CD4-positive, alpha-beta T cell treated with Interleukin-4 for 1 hour (primary cell): ENCODE results near the gene LCK.
"Not testable (repeated sequence)": the region's sequence is repeated elsewhere in the genome, so short reads cannot be mapped to it uniquely, and the experiment has no call there.

ENCODE experiments used
- DNase-seq, 2 donors: peaks; one replicate each; pipeline ENCODE4 v3.0.0-alpha.2; 2020 to 2022

Gene LCK

GRCh38 chr1:32240140-32240951 lies 10.7 kb upstream of the LCK start:
- peak; percentile 54 to 68 for DNase-seq

DNA sequence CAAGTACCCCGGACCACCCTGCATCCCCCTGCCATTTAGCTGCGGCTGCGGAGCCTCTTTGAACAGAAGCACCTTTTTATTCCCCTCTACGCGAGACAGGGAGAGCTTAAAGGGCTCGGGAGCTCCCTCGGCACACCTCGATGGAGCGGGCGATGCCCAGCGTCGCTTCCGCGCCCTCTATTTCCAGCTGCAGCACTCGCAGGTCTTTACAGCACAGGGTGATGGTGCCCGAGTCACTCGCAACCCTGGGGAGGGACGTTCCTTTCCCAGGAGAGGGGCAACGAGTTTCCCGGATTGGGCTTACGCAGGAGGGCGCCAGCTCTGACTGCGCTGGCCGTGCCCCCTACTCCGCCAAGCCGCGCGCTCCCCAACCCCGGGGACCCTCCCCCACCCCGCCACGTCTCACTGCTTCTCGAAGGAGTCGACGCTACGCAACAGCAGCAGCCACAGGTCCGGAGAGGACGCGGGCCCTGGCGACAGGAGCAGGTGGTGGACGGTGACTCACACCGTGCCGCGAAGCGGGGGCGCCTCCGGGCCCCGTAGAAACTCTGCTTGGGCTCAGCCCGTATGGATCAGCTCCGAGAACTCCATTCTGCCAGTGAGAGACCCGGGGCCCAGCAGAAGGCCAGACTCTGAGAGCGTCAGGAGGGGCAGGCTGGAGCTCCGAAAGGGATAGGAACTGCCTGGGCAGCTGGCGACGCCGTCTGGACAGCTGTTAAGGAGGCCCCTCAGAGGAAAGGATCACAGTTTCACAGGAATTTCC lies 9.9 kb upstream of the LCK start:
- peak in 1 of 2 donors; percentile 35 for DNase-seq

GRCh38 chr1:32242341-32242851 lies 8.7 kb upstream of the LCK start:
- DNase-seq: no peak

DNA sequence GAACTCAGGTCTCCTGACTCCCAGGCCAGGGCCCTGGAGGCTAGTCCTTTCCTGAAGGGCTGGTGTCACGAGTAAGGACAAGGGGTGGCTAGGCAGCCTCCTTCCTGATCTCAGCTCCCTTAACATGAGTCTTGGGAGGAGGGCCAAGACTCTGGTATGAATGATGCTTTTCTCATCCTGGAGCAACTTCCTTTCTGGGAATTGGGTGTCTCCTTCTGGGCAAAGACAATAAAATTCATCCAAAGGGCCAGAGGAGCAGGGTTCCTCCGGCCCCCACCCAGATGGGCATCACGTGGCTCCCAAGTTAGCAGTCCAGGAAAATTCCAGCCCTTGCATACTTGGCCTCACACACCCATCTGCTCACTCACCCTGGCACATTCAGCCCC lies 4.2 kb upstream of the LCK start, which contains the start of gene FAM167B:
Gene FAM167B, plus strand, starts transcription at position 335 of the 386 bp plus-strand sequence. CDS start 200 bp downstream, outside the sequence.
- no peak for DNase-seq

DNA sequence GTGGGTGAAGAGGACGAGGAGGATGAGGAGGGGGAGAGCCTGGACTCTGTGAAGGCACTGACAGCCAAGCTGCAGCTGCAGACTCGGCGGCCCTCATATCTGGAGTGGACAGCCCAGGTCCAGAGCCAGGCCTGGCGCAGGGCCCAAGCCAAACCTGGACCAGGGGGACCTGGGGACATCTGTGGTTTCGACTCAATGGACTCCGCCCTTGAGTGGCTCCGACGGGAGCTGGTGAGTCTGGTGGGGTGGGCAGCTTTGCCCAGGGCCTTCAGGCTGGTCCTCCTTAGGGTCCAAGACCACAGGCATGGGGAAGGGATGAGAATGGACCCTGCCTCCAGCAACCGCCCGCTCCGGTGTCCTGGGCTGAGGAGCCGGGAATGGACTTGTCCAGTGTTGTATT lies 3.6 kb upstream of the LCK start:
- DNase-seq: no peak

- DNase-seq: peak; percentile 80
Measured at GRCh38 chr1:32247983-32248889, 2.8 kb upstream of the LCK start.

DNA sequence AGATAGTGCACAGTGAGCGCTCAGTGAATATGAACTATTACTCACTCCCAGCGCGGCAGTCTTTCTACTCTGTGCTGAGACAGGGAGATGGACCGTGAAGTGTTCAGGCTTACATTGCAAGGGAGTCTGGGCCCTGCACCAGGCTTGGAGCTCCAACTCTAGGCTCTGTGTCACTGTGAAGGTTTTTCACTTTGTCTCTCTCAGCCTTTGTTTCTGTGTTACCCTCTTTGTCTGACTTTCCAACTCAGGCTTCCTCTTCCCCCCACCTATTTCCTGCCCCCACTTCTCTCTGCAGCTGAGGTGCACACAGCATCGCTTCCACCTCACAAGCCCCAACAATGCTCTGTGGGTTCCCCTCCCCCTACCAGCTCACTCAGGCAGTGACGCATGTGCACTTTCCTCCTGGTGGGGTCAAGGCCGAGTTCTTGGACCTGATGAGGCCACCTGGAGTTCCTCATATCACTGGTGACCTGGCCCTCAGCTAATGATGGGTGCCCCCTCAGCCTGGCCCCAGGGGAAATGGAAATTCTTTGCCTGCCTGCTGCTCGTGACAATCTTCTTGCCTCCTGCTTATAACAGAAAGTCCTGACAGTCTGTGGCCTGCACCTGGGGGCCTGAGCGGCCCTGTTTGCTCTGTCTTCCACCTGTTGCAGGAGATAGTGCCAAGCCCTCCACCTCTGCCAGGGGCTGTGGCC lies 1.1 kb upstream of the LCK start:
- DNase-seq: peak; percentile 89 to 90

DNA sequence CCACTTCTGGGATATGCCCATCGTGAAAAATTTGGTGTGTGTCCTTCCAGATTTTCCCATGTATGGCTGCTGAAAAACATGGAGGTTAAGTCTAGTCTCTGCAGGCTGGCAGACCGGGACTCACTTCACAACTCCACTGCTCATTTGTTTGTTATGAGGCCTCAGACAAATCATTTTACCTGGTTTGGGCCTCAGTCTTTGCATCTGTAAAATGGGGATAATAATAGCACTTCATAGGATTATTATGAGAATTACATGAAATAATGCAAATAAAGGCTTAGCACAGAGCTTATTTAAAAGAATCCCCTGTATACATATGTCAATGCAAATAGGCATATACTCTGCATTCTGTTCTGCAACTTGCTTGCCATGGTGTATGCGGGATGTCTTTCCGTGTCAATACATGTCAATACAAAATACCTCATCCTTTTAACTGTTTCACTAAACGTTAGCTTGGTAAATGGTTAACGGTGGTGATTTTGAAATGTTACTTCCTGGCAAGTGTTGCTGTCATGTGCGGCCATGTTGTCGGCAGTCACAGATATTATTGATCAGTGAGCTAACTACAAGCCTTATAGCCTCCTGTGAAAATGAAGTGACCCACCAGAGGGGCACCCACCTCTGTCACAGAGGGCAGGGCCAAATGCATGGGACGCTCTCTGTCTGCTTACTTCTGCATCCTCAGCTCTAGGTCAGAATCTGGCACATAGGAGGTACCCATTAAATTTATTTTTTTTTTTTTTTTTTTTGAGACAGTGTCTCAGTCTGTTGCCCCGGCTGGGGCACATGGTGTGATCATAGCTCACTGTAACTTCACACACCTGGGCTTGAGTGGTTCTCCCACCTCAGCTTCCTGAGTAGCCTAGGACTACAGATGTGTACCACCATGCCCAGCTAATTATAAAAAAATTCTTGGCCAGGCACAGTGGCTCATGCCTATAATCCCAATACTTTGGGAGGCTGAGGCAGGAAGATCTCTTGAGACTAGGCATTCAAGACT lies 4.3 kb downstream of the LCK start:
- DNase-seq: peak in 1 of 2 donors; percentile 51

GRCh38 chr1:32256473-32257226 lies 5.6 kb downstream of the LCK start:
- DNase-seq: peak in 1 of 2 donors; percentile 41

- no peak for DNase-seq
Measured at GRCh38 chr1:32257227-32257508, 6.1 kb downstream of the LCK start.

DNA sequence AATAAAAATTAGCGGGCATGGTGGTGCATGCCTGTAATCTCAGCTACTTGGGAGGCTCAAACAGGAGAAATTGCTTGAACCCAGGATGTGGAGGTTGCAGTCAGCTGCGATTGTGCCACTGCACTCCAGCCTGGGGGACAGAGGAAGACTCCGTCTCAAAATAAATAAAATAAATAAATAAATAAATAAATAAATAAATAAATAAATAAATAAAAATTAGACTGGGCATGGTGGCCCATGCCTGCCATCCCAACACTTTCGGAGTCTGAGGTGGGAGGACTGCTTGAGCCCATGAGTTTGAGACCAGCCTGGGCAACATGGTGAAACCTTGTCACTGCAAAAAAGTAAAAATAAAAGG lies 12.2 kb downstream of the LCK start:
- not testable (repeated sequence) for DNase-seq

DNA sequence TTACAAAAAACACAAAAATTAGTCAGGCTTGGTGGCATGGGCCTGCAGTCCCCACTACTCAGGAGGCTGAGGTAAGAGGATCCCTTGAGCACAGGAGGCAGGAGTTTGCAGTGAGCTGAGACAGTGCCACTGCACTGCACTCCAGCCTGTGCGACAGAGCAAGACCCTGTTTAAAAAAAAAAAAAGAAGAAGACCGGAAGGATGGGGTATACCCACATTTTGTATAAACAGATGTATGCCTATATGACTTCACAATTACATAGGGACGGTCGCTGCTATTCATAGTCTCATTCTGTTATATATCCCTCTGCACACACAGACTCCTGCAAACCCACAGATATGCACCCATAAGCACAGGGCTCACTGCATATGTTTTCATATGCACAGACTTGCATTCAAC lies 12.7 kb downstream of the LCK start:
- DNase-seq: peak in 1 of 2 donors; percentile 38

DNA sequence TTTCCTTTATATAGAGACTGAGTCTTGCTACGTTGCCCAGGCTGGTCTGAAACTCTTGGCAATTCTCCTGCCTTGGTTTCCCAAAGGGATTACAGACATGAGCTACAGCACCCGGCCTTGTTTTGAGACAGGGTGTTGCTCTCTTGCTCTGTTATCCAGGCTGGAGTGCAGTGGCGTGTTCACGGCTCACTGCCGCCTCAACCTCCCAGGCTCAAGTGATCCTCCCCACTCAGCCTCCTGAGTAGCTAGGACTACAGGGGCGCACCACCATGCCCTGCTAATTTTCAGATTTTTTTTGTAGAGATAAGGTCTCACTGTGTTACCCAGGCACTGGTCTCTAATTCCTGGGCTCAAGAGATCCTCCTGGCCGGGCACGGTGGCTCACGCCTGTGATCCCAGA lies 14.8 kb downstream of the LCK start:
- DNase-seq: no peak

GRCh38 chr1:32266921-32267591 lies 16.0 kb downstream of the LCK start:
- DNase-seq: peak in 1 of 2 donors; percentile 44

DNA sequence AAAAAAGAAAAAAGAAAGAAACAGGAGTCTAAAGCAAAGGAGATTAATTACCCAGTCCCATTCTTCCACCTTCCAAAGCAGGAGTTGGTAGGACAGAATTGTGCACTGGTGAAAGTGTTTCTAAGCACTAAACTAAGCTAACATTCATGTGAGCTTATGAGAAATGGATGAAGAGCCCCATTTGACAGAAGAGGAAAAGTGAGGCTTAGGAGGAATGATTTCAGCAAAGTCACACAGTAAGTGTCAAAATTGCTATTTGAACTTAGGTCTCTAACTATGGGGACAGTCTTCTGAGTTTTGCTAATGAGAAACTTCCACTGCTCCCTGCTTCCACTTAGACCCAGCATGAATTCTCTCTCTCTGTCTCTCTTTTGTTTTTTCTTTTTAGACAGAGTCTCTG lies 18.7 kb downstream of the LCK start:
- no peak for DNase-seq

DNA sequence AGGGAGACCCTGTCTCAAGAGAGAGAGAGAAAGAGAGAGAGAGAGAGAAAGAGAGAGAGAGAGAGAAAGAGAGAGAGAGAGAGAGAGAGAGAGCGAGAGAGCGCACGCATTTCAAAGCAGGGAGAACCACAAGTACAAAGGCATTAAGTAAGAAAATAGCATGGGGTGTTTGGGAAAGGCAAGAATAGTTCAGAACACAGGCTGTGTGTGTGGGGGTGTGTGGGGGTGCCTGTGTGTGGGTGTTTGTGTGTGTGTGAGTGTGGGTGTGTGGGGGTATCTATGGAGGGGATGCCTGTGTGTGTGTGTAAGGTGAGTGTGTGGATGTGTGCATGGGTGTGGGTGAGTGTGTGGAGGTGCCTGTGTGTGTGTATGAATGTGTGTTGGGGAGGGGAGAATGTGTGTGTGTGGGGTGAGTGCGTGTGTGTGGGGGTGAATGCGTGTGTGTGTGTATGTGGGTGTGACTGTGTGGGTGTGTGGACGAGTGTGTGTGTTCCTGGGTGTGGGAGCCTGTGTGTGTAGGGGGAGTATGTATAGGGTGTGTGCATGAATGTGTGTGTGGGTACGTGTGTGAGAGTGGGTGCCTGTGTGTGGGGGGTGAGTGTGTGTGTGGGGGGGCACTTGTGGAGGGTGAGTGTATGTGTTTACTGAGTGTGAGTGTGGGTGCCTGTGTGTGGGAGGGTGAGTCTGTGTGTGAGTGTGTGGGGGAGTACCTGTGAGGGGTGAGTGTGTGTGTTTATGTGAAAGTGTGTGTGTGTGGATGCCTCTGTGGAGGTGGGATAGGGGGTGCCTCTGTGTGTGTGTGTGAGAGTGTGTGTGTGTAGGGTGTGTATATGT lies 21.7 kb downstream of the LCK start:
- peak; percentile 36 to 68 for DNase-seq

GRCh38 chr1:32273391-32274208 lies 22.5 kb downstream of the LCK start:
- DNase-seq: peak; percentile 75 to 82
